ENCODE measurements around the gene GABRA4.

The GABRA4 gene

GRCh38 chr4:46979283-46979682 is 14.1 kb downstream of the GABRA4 start:
- DNase-seq (ENCODE audit: low spot score): no peak

DNA sequence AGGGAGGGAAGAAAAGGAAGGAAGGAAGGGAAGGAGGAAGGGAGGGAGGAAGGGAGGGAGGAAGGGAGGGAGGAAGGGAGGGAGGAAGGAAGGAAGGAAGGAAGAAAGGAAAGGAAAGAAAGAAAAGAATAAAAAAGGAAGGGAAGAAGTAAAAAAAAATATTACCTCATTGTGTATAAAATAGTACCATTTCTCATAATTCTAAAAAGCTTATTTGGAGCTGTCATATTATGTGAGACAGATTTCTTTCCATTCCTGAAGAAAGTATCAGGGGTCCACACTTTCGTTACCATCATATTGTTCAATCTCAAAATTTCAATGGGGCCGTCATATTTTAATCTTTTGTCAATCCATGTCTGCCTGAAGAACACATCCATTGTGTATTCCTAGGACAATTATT is 16.1 kb downstream of the GABRA4 start:
- no peak for DNase-seq (ENCODE audit: low spot score)

DNA sequence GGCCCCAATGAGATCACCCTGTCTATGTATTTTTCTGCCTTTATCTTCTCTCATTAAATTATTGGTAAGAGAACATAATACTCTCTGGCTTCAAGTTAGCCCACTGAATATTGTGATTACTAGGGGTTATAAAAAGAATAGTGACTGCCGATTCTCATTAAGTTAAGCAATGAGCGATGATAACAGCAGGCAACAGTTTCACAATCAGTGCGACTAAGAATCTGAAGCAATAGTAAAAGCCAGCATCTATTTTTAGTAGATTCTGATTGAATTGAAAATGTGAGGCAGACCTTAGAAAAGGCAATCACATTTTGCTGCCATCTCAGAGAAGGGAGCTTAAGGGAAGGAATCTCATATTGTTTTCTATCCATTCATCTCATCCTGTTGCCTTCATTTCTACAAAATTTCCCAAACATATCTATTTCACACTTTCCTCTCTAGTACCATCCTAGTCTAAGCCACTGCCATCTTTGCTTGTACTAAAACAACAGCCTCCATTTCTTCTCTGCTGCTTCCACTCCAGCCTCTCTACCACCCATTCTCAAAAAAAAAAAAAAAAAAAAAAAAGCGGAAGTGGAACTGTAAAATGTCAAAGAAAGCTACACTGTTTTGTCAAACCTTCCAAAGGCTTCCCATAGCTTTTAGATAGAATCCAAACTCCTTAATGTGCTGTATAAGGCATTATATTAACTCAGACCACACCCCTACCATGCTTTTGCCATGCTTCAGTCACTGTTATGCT is 17.4 kb downstream of the GABRA4 start:
- no peak for DNase-seq (ENCODE audit: low spot score)

DNA sequence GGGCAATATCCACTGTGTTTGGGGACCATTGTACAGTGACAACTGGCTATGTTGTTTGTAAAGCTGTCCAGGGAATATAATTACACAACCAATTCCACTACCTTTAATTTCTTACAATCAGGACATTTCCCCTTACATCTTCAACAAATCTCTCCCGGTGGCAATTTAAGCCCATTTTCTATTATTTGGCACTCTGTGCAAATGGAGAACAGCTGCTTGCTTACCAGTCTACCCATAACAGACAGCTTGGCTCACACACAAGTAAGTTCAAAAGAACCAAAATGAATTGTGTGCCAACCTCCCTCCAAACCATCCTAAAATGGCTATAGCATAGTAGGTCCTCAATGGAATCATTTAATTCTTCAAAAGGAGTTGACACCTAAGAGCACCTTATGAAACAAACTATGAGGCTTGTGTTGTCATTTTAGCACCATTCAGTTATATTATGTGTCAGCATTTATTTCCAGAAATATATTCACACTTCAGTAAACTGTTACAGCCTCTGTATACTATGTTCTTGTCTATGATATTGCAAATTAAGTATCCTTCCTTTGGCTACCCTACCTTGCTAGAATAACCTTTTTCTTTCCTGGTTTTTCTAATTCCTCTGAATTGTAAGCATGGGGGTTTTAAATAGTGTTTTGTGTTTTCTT is 18.4 kb downstream of the GABRA4 start:
- no peak for DNase-seq (ENCODE audit: low spot score)

DNA sequence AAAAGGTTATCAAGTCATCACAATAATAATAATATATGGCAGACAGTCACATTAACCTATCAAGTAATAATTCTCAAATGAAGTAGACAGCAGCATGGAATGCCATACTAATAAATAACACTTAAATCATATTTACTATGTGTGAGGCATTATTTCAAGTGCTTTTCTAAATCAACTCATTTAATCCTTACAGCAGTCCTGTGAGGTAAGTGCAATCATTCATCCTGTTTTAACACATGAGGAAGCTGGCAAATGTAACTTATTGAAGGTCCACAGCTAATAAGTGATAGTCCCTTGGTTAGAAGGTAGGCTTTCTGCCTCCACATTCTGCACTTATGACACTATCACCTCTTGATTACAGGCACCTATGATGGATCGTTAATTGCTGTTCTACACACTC is 24.5 kb downstream of the GABRA4 start:
- DNase-seq (ENCODE audit: low spot score): no peak

DNA sequence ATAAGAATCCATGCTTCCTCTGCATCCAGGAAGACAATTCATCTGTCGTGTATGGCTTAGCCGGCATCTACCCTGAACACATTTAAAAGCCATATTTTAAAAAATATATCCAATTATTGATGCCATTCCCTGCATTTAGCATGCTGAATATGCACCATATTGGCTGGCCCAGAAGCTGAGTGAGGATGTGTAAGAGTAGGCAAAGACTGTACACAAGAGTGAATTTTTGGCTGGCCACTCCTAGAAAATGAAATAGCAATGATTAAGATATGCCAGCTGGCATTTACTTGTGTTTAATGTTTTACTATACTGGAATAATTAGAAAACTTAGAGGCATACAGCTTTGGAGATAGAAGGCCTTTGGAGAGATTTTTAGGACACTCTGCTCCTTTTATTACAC is 25.8 kb downstream of the GABRA4 start:
- DNase-seq (ENCODE audit: low spot score): no peak

GRCh38 chr4:46958742-46959488 is 34.5 kb downstream of the GABRA4 start:
- no peak for DNase-seq (ENCODE audit: low spot score)

DNA sequence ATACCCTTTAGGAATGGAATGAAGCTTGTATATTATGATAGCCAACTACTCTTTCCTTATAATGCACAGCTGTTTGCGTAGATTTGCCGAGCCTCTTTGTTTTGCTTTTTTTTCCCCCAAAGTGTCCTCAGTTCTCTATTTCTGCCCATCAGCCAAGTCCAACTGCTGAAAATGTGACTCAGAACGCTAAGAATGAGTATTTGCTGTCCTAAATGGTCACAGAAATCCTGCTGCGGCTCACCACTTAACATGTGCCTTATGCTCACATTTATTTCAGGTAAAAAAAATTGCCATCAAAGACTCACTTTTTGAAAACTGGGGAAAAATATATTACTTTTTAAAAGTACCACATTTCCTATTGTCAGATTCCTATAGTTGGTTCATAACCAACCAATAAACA is 36.9 kb downstream of the GABRA4 start:
- DNase-seq (ENCODE audit: low spot score): no peak

DNA sequence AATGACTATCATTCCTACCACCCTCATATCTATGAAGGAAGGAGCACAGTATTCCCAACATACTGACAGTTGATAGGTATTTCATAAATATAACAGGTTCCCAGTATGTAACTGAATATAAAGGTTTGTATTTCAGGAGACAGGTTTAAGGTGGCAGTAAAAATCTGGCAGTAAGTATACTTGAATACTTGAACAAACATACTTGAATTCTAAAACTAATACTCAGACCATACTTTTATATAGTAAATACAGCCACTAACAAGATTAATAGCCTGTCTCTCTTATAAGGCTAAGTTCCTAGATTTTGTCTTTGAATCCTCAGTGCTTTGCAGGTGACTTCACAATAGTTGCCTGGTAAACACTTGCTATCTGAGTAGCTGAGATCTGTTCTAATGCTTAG is 37.8 kb downstream of the GABRA4 start:
- DNase-seq (ENCODE audit: low spot score): no peak

DNA sequence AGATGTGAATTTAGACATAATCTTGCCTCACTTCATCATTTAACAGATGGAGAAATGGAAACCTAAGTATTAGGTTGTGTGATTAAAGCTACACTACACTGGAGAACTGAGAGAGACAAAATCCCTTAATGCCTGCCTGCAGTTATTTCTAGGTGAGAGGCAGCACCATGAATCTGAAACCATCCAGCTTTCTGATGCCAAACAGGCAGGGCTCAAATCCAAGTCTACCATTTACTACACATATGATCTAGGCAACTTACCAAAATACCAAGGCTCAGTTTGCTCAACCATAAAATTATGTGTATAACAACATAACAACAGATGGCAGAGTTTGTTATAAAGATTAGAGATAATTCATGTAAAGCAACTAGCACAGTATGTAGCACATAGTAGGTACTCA is 38.7 kb downstream of the GABRA4 start:
- DNase-seq (ENCODE audit: low spot score): no peak

- DNase-seq (ENCODE audit: low spot score): no peak
These were observed 39.8 kb downstream of the GABRA4 start for GRCh38 chr4:46953564-46953963.

DNA sequence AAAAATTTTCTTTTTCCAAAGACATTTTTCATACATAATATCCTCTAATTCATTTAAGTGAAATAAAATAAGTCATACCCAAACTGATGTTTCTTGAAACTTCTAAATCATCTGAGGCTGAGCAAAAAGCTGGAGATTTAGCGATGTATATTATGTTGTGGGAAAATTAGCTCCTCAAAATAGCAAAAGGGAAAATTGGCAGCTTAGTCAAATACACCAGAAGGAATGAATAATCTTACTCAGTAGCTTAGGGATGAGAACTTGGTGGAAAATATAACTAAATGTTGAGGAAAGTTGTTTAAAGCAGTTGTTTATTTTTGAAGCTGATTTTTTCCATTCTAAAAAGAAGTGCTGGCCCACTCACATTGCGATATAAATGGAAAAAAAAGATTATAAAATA is 40.9 kb downstream of the GABRA4 start:
- DNase-seq (ENCODE audit: low spot score): no peak

DNA sequence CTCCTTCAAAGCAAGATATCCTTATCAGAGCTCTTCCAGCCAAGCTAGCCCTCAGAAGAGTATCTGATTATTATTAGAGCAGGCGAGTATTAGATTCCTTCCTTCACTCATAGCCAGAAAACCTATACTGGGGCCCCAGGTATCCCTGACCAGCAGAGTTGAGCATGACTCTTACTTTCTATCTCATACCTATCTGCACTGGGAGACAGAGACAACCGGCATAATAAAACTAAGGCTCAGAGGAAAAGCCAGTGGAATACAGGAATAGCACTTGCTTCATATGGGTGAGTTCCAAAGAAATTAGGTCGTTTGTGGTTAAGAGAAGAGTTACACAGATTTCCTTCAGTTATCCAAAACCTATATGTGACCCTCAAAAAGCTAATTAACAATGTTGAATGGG is 42.6 kb downstream of the GABRA4 start:
- DNase-seq (ENCODE audit: low spot score): no peak

GRCh38 chr4:46949822-46950221 is 43.6 kb downstream of the GABRA4 start:
- DNase-seq (ENCODE audit: low spot score): no peak

DNA sequence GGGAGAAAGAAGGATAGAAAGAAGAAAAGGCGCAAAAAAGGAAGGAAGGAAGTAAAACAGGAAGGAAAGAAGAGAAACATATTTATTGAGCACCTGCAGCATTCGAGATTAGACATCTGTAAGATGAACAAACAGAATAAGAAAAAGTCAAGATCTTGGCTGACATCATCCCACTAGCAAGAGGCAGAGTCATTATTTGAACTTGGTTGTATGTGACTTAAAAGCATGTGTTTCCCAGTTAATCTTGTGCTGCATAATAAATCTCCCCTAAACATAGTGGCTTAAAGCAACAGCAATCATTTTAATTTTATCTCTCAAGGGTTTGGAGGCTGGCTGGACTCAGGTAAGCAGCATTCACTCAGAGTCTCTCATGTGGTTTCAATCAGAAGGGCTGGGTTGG is 45.8 kb downstream of the GABRA4 start:
- DNase-seq (ENCODE audit: low spot score): no peak

- no peak for DNase-seq (ENCODE audit: low spot score)
These were observed 46.4 kb downstream of the GABRA4 start for GRCh38 chr4:46946919-46947536.

DNA sequence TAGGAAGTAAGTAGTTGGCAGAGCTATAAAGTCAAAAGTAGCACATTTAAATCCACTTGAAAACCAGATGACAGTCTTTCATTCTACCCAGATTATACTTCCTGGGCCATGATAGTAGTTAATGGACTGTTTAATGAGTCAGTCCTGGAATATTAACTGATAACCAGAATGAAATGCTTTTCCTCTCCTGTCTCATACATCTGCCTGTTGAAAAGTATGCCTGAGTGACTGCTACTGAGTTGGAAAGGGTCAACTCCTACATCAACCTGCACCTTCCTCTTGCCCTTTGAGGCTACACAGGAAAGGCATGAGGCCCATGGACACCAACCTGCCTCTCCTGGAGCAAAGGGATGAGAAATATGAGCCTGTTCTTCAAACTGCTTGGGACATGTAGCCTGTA is 48.3 kb downstream of the GABRA4 start:
- DNase-seq (ENCODE audit: low spot score): no peak

DNA sequence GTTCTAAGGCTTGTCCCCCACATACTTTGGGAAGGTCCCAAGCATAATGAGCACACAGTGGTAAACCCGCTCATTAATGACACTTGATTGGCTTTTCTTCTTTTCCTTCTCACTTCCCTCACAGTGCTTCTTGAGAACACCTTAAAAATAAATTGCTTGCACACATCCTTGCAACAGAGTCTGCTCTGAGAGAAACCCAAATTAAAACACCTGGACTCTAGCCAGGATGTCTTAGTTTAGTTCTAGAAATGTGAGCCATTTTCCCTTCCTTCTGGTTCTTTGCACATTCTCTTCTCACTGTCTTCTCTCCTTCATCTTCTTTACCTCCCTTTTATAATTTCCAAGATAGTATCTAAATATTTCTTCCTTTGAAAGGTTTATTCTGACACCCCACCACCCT is 49.0 kb downstream of the GABRA4 start:
- no peak for DNase-seq (ENCODE audit: low spot score)

DNA sequence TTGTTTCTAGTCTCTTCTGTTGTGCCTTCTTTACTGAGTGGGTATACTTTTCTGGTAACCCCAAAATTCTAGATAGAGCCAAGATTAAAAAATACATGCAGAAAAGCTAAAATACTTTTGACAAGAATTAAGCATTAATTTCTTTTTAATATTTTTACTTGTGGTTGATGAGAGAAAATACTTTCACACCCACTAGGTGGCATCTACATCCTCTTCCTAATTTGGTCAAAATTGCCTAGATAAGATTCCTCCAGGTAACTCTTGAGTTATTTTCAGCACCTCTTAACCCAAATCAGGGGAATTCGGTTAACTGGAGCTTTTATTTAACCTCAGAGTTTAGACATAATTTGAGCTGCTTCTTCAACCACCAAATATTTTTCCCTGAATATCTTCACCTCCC is 55.9 kb downstream of the GABRA4 start:
- no peak for DNase-seq (ENCODE audit: low spot score)

DNA sequence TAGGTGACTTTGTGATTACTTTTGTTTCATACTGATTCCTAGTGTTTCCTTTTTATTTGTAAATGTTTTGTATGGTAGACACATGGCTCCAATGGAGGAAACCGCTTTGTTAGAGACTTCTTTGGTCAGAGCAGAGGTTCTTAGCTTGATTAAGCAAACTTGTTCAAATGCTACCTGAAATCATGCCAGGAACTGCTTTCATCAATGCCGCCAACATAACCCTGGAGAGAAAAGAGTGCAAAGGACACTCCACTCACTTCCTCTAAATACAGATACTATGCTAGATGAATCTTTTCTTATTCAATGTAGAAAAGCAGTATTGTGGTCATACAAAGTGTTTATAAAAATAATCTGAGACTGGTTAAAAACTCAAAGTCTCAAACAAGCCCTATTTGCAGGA is 58.7 kb downstream of the GABRA4 start:
- no peak for DNase-seq (ENCODE audit: low spot score)

DNA sequence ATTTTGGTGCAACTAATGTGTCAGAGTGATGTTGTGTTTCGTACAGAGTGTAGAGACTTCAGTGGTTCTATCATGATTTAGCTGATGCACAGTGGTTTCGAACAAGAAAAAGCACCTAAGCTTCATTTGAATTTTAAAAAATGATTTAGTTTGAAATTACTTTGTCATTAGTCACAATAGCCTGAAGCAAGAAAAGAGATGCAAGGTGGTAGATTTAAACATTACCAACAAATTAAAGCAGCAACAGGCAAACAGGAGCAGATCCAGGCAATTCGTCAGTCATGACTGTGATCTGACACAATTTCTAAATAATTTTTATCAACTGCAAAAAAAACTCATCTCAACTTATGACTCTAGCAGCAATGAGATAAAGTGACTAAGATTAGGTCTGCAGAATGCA is 59.7 kb downstream of the GABRA4 start:
- no peak for DNase-seq (ENCODE audit: low spot score)

DNA sequence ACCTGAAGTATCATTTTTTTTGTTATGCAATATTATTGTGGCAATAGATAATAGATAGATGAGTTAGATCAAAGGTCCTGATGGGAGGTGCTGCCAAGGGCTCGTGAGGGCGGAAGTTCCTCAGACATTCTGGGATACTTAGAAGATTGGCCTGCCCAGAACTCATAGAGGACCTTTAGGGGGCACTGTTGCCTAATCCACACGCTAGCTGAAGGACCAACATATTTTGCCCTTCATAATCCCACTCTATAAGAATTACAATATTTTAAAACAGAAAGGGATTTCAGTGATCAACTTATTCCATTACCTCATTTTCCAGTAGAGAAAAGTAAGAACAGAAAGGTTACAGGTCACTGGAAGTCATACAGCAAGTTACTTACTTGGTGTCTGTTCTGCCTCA is 61.4 kb downstream of the GABRA4 start:
- DNase-seq (ENCODE audit: low spot score): peak; percentile 4

GRCh38 chr4:46930891-46931290 is 62.5 kb downstream of the GABRA4 start:
- DNase-seq (ENCODE audit: low spot score): no peak

All from GM03348 (cell line).